HCT116 (cell line): Measurements from ENCODE around the gene RCAN3. TPM values are rescaled to one million over a fixed set of nuclear protein-coding genes. Genes with fewer than 3 reads are reported as not detected.

ENCODE experiments used
- ATAC-seq: fragments of 200-7000 bp; cut with Tn5 transposase; 2 replicates; pipeline ENCODE4 v1.9.1; 2020; ENCODE audit warnings: mild to moderate bottlenecking, moderate library complexity
- BruUV-seq: library from RNA; stranded (reverse); fragments of 400-500 nt; replicated peaks from 2 replicates; lab custom pipeline; 2021; lab: Mats Ljungman, UMichigan
- CTCF ChIA-PET: fragments of 300-600 bp; sonication (Branson Sonifier 250); formaldehyde crosslinking; loops from one replicate; lab custom pipeline; 2021; ENCODE audit warnings: antibody characterized with exemption; lab: Charles Lee
- POLR2A ChIA-PET: fragments of 300-600, 350-600 bp; sonication (Branson Sonifier 250); formaldehyde crosslinking; loops from one replicate; lab custom pipeline; 2021; ENCODE audit warnings: antibody characterized with exemption; lab: Charles Lee
- RAD21 ChIA-PET, 2 experiments: fragments of 300-600 bp; sonication (Branson Sonifier 250); formaldehyde crosslinking; loops; one replicate each; lab custom pipeline; 2023; ENCODE audit warnings: low total read pairs in 2 of 2; ENCODE audit not compliant: uncharacterized antibody in 2 of 2, unreplicated experiment in 2 of 2, low non-redundant PET in 1 of 2; lab: Charles Lee
- DNase-seq: peaks from one replicate; pipeline ENCODE4 v3.0.0-alpha.2; 2010; ENCODE audit warnings: low read depth, low spot score
- H2AFZ ChIP-seq: fragments of 200-600 bp; shearing (Covaris generic), sonication (generic); 2 replicates; pipeline ENCODE4 v1.6.1; 2017; ENCODE audit warnings: low read depth, mixed run types, mixed read lengths, antibody characterized with exemption, low read length; ENCODE audit not compliant: poor library complexity, severe bottlenecking
- H3K27ac ChIP-seq: 2 replicates; pipeline ENCODE4 v1.5.1; 2012; ENCODE audit warnings: low read depth, low read length
- H3K27me3 ChIP-seq: fragments of 200-600 bp; sonication (generic); 2 replicates; pipeline ENCODE4 v1.6.1; 2016; ENCODE audit warnings: mixed run types, low read length, mixed read lengths; ENCODE audit not compliant: insufficient read depth
- H3K36me3 ChIP-seq, 2 experiments: fragments of 200-500 bp in 1 of 2; fragments of 200-600 bp in 1 of 2; sonication (Bioruptor generic) in 1 of 2; sonication (generic) in 1 of 2; 2 replicates each; pipeline versions ENCODE4 v1.5.1 to v1.6.1; 2014 to 2016; ENCODE audit warnings: low read length in 2 of 2, inconsistent platforms in 1 of 2, mixed read lengths in 1 of 2, mixed run types in 1 of 2; ENCODE audit not compliant: insufficient read depth in 2 of 2, control insufficient read depth in 1 of 2
- H3K4me1 ChIP-seq, 2 experiments: fragments of 200-600 bp in 1 of 2; sonication (generic) in 1 of 2; 2 replicates each; pipeline versions ENCODE4 v1.5.1 to v1.6.1; 2012 to 2017; ENCODE audit warnings: low read length in 2 of 2, inconsistent platforms in 1 of 2, mild to moderate bottlenecking in 1 of 2, mixed read lengths in 1 of 2, mixed run types in 1 of 2, moderate library complexity in 1 of 2; ENCODE audit not compliant: insufficient read depth in 2 of 2, control insufficient read depth in 1 of 2
- H3K4me2 ChIP-seq: fragments of 200-600 bp; sonication (generic); 2 replicates; pipeline ENCODE4 v1.6.1; 2017; ENCODE audit warnings: mixed run types, low read length, mixed read lengths
- H3K4me3 ChIP-seq, 2 experiments: fragments of 200-600 bp in 1 of 2; sonication (generic) in 1 of 2; replicated peaks in 1 of 2; 2 replicates each; pipeline ENCODE4 v1.5.1; 2011 to 2016; ENCODE audit warnings: low read length in 2 of 2, control low read depth in 1 of 2, low read depth in 1 of 2, mild to moderate bottlenecking in 1 of 2, mixed read lengths in 1 of 2, mixed run types in 1 of 2
- H3K79me2 ChIP-seq: fragments of 200-600 bp; sonication (generic); 2 replicates; pipeline ENCODE4 v1.6.1; 2017; ENCODE audit warnings: mild to moderate bottlenecking, mixed run types, low read length, moderate library complexity, mixed read lengths; ENCODE audit not compliant: insufficient read depth
- H3K9ac ChIP-seq: fragments of 200-600 bp; sonication (generic); 2 replicates; pipeline ENCODE4 v1.6.1; 2016; ENCODE audit warnings: low read length, mixed read lengths
- H3K9me2 ChIP-seq: fragments of 200-600 bp; sonication (generic), shearing (Covaris generic); 2 replicates; pipeline ENCODE4 v1.6.1; 2017; ENCODE audit warnings: mixed run types, mild to moderate bottlenecking, moderate library complexity; ENCODE audit not compliant: insufficient read depth
- H3K9me3 ChIP-seq, 2 experiments: fragments of 200-500 bp in 1 of 2; fragments of 200-600 bp in 1 of 2; sonication (Bioruptor generic) in 1 of 2; sonication (generic) in 1 of 2; 2 replicates each; pipeline ENCODE4 v1.6.1; 2014 to 2017; ENCODE audit warnings: low read length in 2 of 2, mixed read lengths in 2 of 2, inconsistent platforms in 1 of 2, low read depth in 1 of 2, mild to moderate bottlenecking in 1 of 2, mixed run types in 1 of 2, moderate library complexity in 1 of 2; ENCODE audit not compliant: control insufficient read depth in 1 of 2, insufficient read depth in 1 of 2
- H4K20me1 ChIP-seq: fragments of 200-600 bp; sonication (generic), shearing (Covaris generic); 2 replicates; pipeline ENCODE4 v1.6.1; 2017; ENCODE audit warnings: mixed run types, mild to moderate bottlenecking, moderate library complexity; ENCODE audit not compliant: insufficient read depth
- CEBPB ChIP-seq: IDR thresholded peaks from 2 replicates; pipeline ENCODE4 v1.6.1; 2012; ENCODE audit warnings: low read depth
- EZH2 ChIP-seq: fragments of 200-600 bp; sonication (generic); IDR thresholded peaks from 2 replicates; pipeline ENCODE4 v1.6.1; 2017; ENCODE audit warnings: antibody characterized with exemption, mixed run types
- MAX ChIP-seq: IDR thresholded peaks from 2 replicates; pipeline ENCODE4 v1.6.1; 2012
- POLR2A ChIP-seq: IDR thresholded peaks from 2 replicates; pipeline ENCODE4 v1.7.0; 2011; ENCODE audit warnings: borderline replicate concordance; ENCODE audit not compliant: insufficient read depth, insufficient read length; ENCODE audit errors: extremely low read depth
- SIN3A ChIP-seq: IDR thresholded peaks from 2 replicates; pipeline ENCODE4 v1.6.1; 2012; ENCODE audit warnings: low read depth
- SP1 ChIP-seq: IDR thresholded peaks from 2 replicates; pipeline ENCODE4 v1.6.1; 2012; ENCODE audit warnings: low read depth
- YY1 ChIP-seq: IDR thresholded peaks from 2 replicates; pipeline ENCODE4 v1.6.1; 2011; ENCODE audit warnings: low read length, low read depth, moderate library complexity, mild to moderate bottlenecking; ENCODE audit not compliant: insufficient replicate concordance; ENCODE audit errors: extremely low read depth
- ZFX ChIP-seq: fragments of 450-650 bp; IDR thresholded peaks from 2 replicates; pipeline ENCODE4 v1.6.1; 2017
- ZNF274 ChIP-seq: fragments of 200-500 bp; sonication (Bioruptor generic); IDR thresholded peaks from 2 replicates; pipeline ENCODE4 v1.6.1; 2014; ENCODE audit warnings: mild to moderate bottlenecking, low read depth, low read length, inconsistent platforms
- intact Hi-C: fragments of 100-400 bp; cut with micrococcal nuclease; formaldehyde crosslinking; loops from 2 replicates; pipeline ENCODE4 v1.10.0; 2022
- total RNA-seq: library from RNA; stranded (reverse); gene quantifications from one replicate; pipeline ENCODE4 v1.2.1, GENCODE V29; 2021; ENCODE audit not compliant: unreplicated experiment
- TF ChIP-seq, protein P1 (sequence below): IDR thresholded peaks from 2 replicates; pipeline ENCODE4 v1.6.1; 2012

The RCAN3 gene
- total RNA-seq, 1 experiment from 2014 or later, result 13.3 TPM

DNA sequence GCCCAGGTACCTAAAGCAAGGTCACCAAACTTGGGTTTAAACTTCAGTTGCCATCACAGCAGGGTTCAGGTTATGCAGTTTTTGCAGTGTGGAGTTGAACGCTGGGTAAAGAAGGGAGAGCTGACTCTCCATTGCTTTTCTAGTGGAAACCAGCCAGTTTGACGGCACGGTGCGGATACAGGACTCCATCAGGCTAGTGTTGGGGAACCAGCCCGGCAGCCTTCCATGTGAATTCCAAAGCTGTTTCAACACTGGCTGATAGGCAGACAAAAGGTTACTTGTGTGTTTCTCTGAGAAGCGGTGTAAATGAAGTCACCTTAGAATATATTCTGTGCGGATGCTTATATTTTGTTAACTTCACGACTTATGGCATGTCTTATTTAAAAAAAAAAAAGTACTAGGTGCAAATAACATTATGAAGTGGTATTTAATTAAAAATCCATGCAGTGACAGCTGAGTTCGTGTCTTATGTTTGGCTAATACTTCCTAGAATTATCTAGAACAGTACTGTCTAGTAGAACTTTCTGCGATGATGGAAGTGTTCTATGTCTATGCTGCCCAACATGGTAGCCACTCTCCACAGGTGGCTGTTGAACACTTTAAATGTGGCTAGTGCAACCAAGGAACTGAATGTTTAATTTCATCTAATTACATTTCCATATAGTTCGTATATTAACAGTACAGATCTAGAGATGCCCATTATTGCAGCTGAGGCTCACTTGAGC lies 29.9 kb upstream of the RCAN3 start (continued):
- TF ChIP-seq, protein P1, sequence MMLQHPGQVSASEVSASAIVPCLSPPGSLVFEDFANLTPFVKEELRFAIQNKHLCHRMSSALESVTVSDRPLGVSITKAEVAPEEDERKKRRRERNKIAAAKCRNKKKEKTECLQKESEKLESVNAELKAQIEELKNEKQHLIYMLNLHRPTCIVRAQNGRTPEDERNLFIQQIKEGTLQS, result no peak
- TF ChIP-seq MAX (no peak), ZNF274 (no peak), CEBPB (no peak), YY1 (no peak), POLR2A (no peak), EZH2 (no peak), SP1 (no peak)

DNA sequence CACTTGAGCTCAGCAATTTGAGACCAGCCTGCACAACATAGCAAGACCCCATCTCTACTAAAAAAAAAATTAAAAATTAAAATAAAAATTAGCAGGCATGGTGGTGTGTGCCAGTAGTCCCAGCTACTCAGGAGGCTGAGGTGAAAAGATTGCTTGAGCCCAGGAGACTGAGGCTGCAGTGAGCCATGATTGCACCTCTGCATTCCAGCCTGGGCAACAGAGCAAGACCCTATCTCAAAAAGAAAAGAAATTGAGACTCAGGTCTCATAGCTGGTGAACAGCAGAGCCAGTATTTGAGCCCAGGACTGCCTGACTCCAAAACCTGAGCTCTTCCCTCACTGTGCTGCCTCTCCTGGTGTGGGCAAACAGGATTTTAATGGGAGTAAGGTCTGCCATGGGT lies 28.4 kb upstream of the RCAN3 start:
- ATAC-seq (no peak), DNase-seq (no peak)
- H3K4me2 ChIP-seq, result no peak overlapping the region
- CTCF ChIA-PET, result no interaction called here
- intact Hi-C loops, result no loop called here
- no peaks in the 10 kb centered on the region for H3K79me2 ChIP-seq
- H3K36me3 ChIP-seq, result no peaks in the 10 kb centered on the region
- no peak overlapping the region for H3K27ac ChIP-seq
- RAD21 ChIA-PET, result no interaction called here
- POLR2A ChIA-PET, result interaction anchor here (0.6 kb wide), 1 partner anchor 27 kb away, joined by 3 read pairs; no protein-coding TSS in a partner anchor
- no peak overlapping the region for H3K9ac ChIP-seq
- no peaks in the 10 kb centered on the region for H3K9me3 ChIP-seq
- TF ChIP-seq CEBPB (no peak), ZFX (no peak), YY1 (no peak), SIN3A (no peak), MAX (no peak), SP1 (no peak), EZH2 (no peak)
- no TSS peak for BruUV-seq
- no peaks in the 10 kb centered on the region for H3K27me3 ChIP-seq
- no peaks in the 10 kb centered on the region for H3K9me2 ChIP-seq
- H3K4me1 ChIP-seq, result no peaks in the 10 kb centered on the region
- H3K4me3 ChIP-seq, result no peak overlapping the region
- H4K20me1 ChIP-seq, result no peaks in the 10 kb centered on the region
- no peak overlapping the region for H2AFZ ChIP-seq
